B cell (primary cell): ENCODE data around the gene OR7C1. TPM values are rescaled to one million over a fixed set of nuclear protein-coding genes. Genes with fewer than 3 reads are reported as not detected.
"Not testable (repeated sequence)": the region's sequence is repeated elsewhere in the genome, so short reads cannot be mapped to it uniquely, and the experiment has no call there.

ENCODE experiments used
- ATAC-seq: fragments of 200-7000 bp; cut with Tn5 transposase; one replicate; pipeline ENCODE4 v1.10.0; 2021; ENCODE audit warnings: low read depth, mild to moderate bottlenecking, moderate number of reproducible peaks, moderate library complexity
- CTCF ChIA-PET: fragments of 350-600 bp; sonication (Branson Sonifier 250); formaldehyde crosslinking; loops from one replicate; lab custom pipeline; 2021; ENCODE audit warnings: antibody characterized with exemption, inconsistent platforms; lab: Charles Lee
- POLR2A ChIA-PET: fragments of 350-600 bp; sonication (Branson Sonifier 250); formaldehyde crosslinking; loops from one replicate; lab custom pipeline; 2021; ENCODE audit warnings: antibody characterized with exemption; lab: Charles Lee
- DNase-seq: peaks from one replicate; pipeline ENCODE4 v3.0.0; 2013
- H2AFZ ChIP-seq: 2 replicates; pipeline ENCODE4 v1.6.1; 2012; ENCODE audit warnings: mild to moderate bottlenecking, low read depth, low read length; ENCODE audit not compliant: insufficient read depth, poor library complexity, severe bottlenecking
- H3K27ac ChIP-seq, 2 donors: 1 replicate in 1 of 2; 2 replicates in 1 of 2; pipeline ENCODE4 v1.5.1; 2012 to 2013; ENCODE audit warnings: low read length in 2 of 2, mild to moderate bottlenecking in 2 of 2, moderate library complexity in 1 of 2
- H3K27me3 ChIP-seq, 4 experiments: fragments of 200-600 bp in 1 of 4; sonication (generic) in 1 of 4; replicated peaks in 1 of 4; 1 replicate in 2 of 4; 2 replicates in 2 of 4; pipeline versions ENCODE4 v1.6.1 to v1.7.0; 2013 to 2016; ENCODE audit warnings: low read length in 3 of 4, mild to moderate bottlenecking in 2 of 4, mixed read lengths in 1 of 4, moderate library complexity in 1 of 4; ENCODE audit not compliant: insufficient read depth in 4 of 4, control insufficient read depth in 3 of 4; ENCODE audit errors: control extremely low read depth in 1 of 4
- H3K36me3 ChIP-seq, 2 experiments: replicated peaks in 1 of 2; 1 replicate in 1 of 2; 2 replicates in 1 of 2; pipeline versions ENCODE4 v1.6.1 to v1.7.1; 2013; ENCODE audit warnings: low read length in 1 of 2; ENCODE audit not compliant: insufficient read depth in 2 of 2, control insufficient read depth in 1 of 2; ENCODE audit errors: control extremely low read depth in 1 of 2, extremely low read depth in 1 of 2
- H3K4me1 ChIP-seq, 2 donors: fragments of 200-600 bp in 1 of 2; sonication (generic) in 1 of 2; 1 replicate in 1 of 2; 2 replicates in 1 of 2; pipeline versions ENCODE4 v1.5.1 to v1.6.1; 2013 to 2017; ENCODE audit warnings: low read length in 2 of 2; ENCODE audit not compliant: control insufficient read depth in 2 of 2, insufficient read depth in 2 of 2
- H3K4me2 ChIP-seq: replicated peaks from 2 replicates; pipeline ENCODE3; 2012; ENCODE audit warnings: mild to moderate bottlenecking, low read depth, low read length; ENCODE audit not compliant: poor library complexity, severe bottlenecking
- H3K4me3 ChIP-seq, 5 experiments: fragments of 200-600 bp in 1 of 5; sonication (generic) in 1 of 5; 1 replicate in 3 of 5; 2 replicates in 2 of 5; pipeline versions ENCODE4 v1.5.1 to v1.7.0; 2011 to 2016; ENCODE audit warnings: low read length in 4 of 5, mild to moderate bottlenecking in 4 of 5, low read depth in 2 of 5, control low read depth in 1 of 5, moderate library complexity in 1 of 5; ENCODE audit not compliant: insufficient read depth in 1 of 5; ENCODE audit errors: control extremely low read depth in 1 of 5, extremely low read depth in 1 of 5
- H3K79me2 ChIP-seq: fragments of 200-600 bp; sonication (generic); one replicate; pipeline ENCODE4 v1.6.0; 2016; ENCODE audit warnings: low read length; ENCODE audit not compliant: control insufficient read depth, insufficient read depth
- H3K9ac ChIP-seq: fragments of 200-600 bp; sonication (generic); 2 replicates; pipeline ENCODE4 v1.6.1; 2017; ENCODE audit warnings: mild to moderate bottlenecking, low read length, moderate library complexity
- H3K9me3 ChIP-seq, 3 donors: one replicate each; pipeline versions ENCODE4 v1.6.1 to v1.7.1; 2013; ENCODE audit warnings: low read length in 2 of 3; ENCODE audit not compliant: control insufficient read depth in 2 of 3, insufficient read depth in 1 of 3; ENCODE audit errors: control extremely low read depth in 1 of 3
- H4K20me1 ChIP-seq: 2 replicates; pipeline ENCODE4 v1.6.0; 2012; ENCODE audit warnings: mild to moderate bottlenecking, low read length; ENCODE audit not compliant: insufficient read depth, control insufficient read depth, poor library complexity, severe bottlenecking
- H3K27ac Mint-ChIP-seq: one replicate; pipeline ENCODE4 v1.8.0; 2021; ENCODE audit warnings: mixed read lengths
- H3K27me3 Mint-ChIP-seq: one replicate; pipeline ENCODE4 v1.8.0; 2021; ENCODE audit warnings: mixed read lengths
- H3K4me1 Mint-ChIP-seq: one replicate; pipeline ENCODE4 v1.8.0; 2021; ENCODE audit warnings: mixed read lengths
- H3K4me3 Mint-ChIP-seq: one replicate; pipeline ENCODE4 v1.8.0; 2021; ENCODE audit warnings: mixed read lengths
- H3K9me3 Mint-ChIP-seq: one replicate; pipeline ENCODE4 v1.8.0; 2022; ENCODE audit warnings: mixed read lengths; ENCODE audit not compliant: insufficient read depth
- EZH2 ChIP-seq: IDR thresholded peaks from 2 replicates; pipeline ENCODE4 v1.6.1; 2012; ENCODE audit warnings: borderline replicate concordance, low read depth, mild to moderate bottlenecking, moderate library complexity, low read length; ENCODE audit not compliant: insufficient read depth, poor library complexity, severe bottlenecking
- WGBS: methylation state at CpG from one replicate; pipeline ENCODE4 v1.1.5; 2013; ENCODE audit warnings: missing lambda C conversion rate; ENCODE audit not compliant: insufficient coverage; 5-methylcytosine and 5-hydroxymethylcytosine counted together
- intact Hi-C: fragments of 100-400 bp; cut with micrococcal nuclease; formaldehyde crosslinking; loops from one replicate; pipeline ENCODE4 v1.10.0; 2022
- polyA plus RNA-seq: library from polyadenylated mRNA; depleted of rRNA; stranded (reverse); fragments of >200 nt; gene quantifications from 2 replicates; pipeline ENCODE4 v1.2.3, GENCODE V29; 2012
- total RNA-seq, 2 donors: library from RNA; stranded (reverse); fragments of 120-200 nt in 1 of 2; gene quantifications; 1 replicate in 1 of 2; 2 replicates in 1 of 2; pipeline versions ENCODE4 v1.2.3 to v1.2.4, GENCODE V29; 2013 to 2022
- TF ChIP-seq, protein P1 (sequence below): fragments of 200-600 bp; IDR thresholded peaks from one replicate; pipeline ENCODE4 v1.8.0; 2022; ENCODE audit warnings: antibody characterized with exemption, mild to moderate bottlenecking

OR7C1 gene
- total and polyA plus RNA-seq, 2 donors (not counting 1 experiment from before 2014, with no cell fraction given), result not detected

DNA sequence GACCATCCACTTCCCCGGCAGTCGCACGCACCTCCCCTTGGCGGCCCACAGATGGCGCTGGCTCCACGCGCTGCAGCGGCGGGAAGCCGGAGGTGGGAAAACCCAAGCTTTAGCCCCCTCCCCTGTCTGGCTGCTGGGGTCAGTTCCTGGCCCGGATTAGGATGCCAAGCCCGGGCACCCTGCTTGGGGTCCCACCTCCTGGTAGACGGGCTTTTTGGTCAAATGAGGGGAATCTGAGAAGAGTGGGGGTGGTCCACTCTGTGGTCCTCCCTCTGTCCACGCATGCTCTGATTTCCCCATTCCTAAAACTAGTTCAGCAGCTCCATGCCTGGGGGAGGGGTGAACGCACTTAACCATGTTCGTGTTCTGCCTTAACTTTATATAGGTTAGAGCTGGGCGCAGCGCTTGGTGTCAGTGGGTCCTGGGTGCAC is 48.5 kb downstream of the OR7C1 start:
- Mint-ChIP-seq H3K27ac (peak overlapping the region; percentile 63), H3K9me3 (no peaks in the 10 kb centered on the region)
- 19% methylated on average over 13 of the region's 18 CpGs for WGBS

DNA sequence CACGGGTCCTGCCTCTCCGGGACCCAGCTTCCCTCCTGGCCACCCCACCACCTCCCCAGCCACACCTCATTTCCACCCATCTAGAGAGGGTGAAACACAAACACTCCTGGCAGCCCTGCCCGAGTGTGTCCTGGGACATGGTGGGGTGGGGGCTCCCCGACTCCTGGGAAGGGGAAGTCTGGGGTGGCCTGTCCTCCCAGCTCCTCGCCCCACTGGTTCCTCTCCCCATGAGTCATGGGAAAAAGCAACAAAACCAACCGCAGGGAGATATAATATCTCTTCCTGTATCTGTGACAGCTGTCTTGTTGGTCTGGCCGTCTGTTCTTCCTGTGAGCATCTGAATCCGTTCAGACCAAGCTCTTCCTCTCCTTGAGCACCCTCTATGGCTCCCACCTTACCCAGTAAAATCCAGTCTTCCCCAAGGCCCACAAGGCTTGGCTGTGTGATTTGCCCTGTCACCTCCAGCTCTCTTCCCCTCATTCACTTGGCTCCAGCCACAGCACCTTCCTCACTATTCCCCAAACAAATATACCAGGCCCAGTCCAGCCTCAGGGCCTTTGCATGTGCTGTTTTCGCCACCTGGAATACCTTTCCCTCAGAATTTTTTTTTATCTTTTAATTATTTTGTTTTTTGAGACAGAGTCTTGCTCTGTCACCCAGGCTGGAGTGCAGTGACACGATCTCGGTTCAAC is 49.7 kb downstream of the OR7C1 start:
- POLR2A ChIA-PET, H3K79me2 ChIP-seq, H3K9ac ChIP-seq, H4K20me1 ChIP-seq, H3K27me3 Mint-ChIP-seq, H3K36me3 ChIP-seq, H3K9me3 Mint-ChIP-seq, H3K27me3 ChIP-seq, H3K4me3 ChIP-seq: not testable (repeated sequence)
- peaks cover 0 to 14% (median 0%) of the 10 kb centered on the region in 3 donors for H3K9me3 ChIP-seq
- CTCF ChIA-PET, result interaction anchor here (1.0 to 1.5 kb wide), 4 partner anchors 10 to 26 kb away, joined by 3 to 5 read pairs (median 4); no protein-coding TSS in a partner anchor
- WGBS, result 42% methylated on average over 5 of the region's 11 CpGs
- H3K4me2 ChIP-seq, result peak overlapping the region; percentile 48
- H2AFZ ChIP-seq, result peak overlapping the region; percentile 11
- Mint-ChIP-seq H3K27ac (peak overlapping the region; percentile 88), H3K4me3 (peak overlapping the region; percentile 61), H3K4me1 (peaks cover 37% of the 10 kb centered on the region)
- peak overlapping the region; percentile 0 to 54 for H3K27ac ChIP-seq
- peaks cover 20 to 42% of the 10 kb centered on the region in 2 donors for H3K4me1 ChIP-seq
- peak; percentile 23 for ATAC-seq
- peak; percentile 42 for DNase-seq
- intact Hi-C loops, result loop anchor here (5.0 kb wide), 1 partner anchor 213 kb away; the partner anchor contains the start of gene NDUFB7

More for the DNA sequence above, 48.5 kb downstream of the OR7C1 start:
- Histone ChIP-seq H3K79me2 (no peaks in the 10 kb centered on the region), H3K27me3 (peaks cover 0 to 3% (median 0%) of the 10 kb centered on the region in 4 experiments), H3K4me1 (peaks cover 20 to 36% of the 10 kb centered on the region in 2 donors), H3K9ac (no peak overlapping the region), H3K36me3 (no peaks in the 10 kb centered on the region), H3K4me2 (peak overlapping the region; percentile 60), H4K20me1 (no peaks in the 10 kb centered on the region), H3K27ac (no peak overlapping the region), H2AFZ (peak overlapping the region; percentile 68), H3K9me3 (peaks cover 0 to 14% (median 0%) of the 10 kb centered on the region in 3 donors), H3K4me3 (no peak overlapping the region)
- intact Hi-C loops, result loop anchor here (5.0 kb wide), 1 partner anchor 214 kb away; the partner anchor contains the start of gene NDUFB7
- CTCF ChIA-PET, result interaction anchor here (0.8 to 1.5 kb wide), 10 partner anchors 9 to 365 kb away, joined by 3 to 8 read pairs (median 4); no protein-coding TSS in a partner anchor
- peak; percentile 44 for ATAC-seq
- peak overlapping the region; percentile 69 for H3K4me3 Mint-ChIP-seq
- TF ChIP-seq, protein P1, sequence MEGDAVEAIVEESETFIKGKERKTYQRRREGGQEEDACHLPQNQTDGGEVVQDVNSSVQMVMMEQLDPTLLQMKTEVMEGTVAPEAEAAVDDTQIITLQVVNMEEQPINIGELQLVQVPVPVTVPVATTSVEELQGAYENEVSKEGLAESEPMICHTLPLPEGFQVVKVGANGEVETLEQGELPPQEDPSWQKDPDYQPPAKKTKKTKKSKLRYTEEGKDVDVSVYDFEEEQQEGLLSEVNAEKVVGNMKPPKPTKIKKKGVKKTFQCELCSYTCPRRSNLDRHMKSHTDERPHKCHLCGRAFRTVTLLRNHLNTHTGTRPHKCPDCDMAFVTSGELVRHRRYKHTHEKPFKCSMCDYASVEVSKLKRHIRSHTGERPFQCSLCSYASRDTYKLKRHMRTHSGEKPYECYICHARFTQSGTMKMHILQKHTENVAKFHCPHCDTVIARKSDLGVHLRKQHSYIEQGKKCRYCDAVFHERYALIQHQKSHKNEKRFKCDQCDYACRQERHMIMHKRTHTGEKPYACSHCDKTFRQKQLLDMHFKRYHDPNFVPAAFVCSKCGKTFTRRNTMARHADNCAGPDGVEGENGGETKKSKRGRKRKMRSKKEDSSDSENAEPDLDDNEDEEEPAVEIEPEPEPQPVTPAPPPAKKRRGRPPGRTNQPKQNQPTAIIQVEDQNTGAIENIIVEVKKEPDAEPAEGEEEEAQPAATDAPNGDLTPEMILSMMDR, result peak; percentile 87
- no peak for TF ChIP-seq EZH2
- peaks cover 3% of the 10 kb centered on the region for H3K27me3 Mint-ChIP-seq
- H3K4me1 Mint-ChIP-seq, result peaks cover 33% of the 10 kb centered on the region
- POLR2A ChIA-PET, result no interaction called here
- DNase-seq, result peak; percentile 52

DNA sequence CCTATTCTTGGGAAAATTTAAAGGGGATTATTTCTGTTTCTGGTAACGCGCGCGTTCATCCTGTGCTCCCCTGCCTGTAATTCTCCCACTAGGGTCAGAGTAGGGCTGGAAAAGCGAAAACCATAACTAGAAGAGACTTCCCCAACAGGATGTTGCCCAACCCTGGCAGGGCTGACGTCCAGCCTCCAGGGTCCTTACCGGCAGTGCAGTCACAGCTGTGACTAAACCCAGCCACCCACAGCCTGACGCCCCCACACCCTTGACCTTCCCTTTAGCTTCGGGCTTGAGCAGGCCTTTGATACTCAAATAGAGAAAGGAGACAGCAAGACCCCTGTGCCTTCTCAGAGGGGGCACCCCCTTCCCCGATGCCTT is 50.3 kb downstream of the OR7C1 start:
- H3K4me2 ChIP-seq, result peak overlapping the region; percentile 48
- CTCF ChIA-PET, result not testable (repeated sequence)
- WGBS, result 8% methylated on average over 6 of the region's 10 CpGs

More for the DNA sequence above, 50.3 kb downstream of the OR7C1 start:
- intact Hi-C loops, result loop anchor here (5.0 kb wide), 1 partner anchor 212 kb away; the partner anchor contains the start of gene NDUFB7
- peaks cover 0 to 14% (median 0%) of the 10 kb centered on the region in 3 donors for H3K9me3 ChIP-seq
- ATAC-seq (peak; percentile 55), DNase-seq (peak; percentile 37)
- POLR2A ChIA-PET, H4K20me1 ChIP-seq, H3K9me3 Mint-ChIP-seq, H3K27me3 ChIP-seq, H3K4me3 ChIP-seq, H2AFZ ChIP-seq, H3K79me2 ChIP-seq, H3K9ac ChIP-seq, H3K36me3 ChIP-seq, H3K27me3 Mint-ChIP-seq: not testable (repeated sequence)
- Mint-ChIP-seq H3K4me1 (peaks cover 37% of the 10 kb centered on the region), H3K27ac (peak overlapping the region; percentile 75), H3K4me3 (peak overlapping the region; percentile 45)
- peaks cover 20 to 42% of the 10 kb centered on the region in 2 donors for H3K4me1 ChIP-seq
- H3K27ac ChIP-seq, result peak overlapping the region; percentile 0 to 54
